Gastrocnemius medialis (tissue), 4 donors: ENCODE results near the gene TK1. TPM values are rescaled to one million over a fixed set of nuclear protein-coding genes. Genes with fewer than 3 reads are reported as not detected.
A peak's percentile ranks its signal among the peaks of the same experiment; 100 is the strongest.

Source experiments
- ATAC-seq, 2 donors: fragments of 150-250 bp; one replicate each; pipeline ENCODE4 v1.9.1; 2016
- DNase-seq, 2 donors: peaks; one replicate each; pipeline ENCODE4 v3.0.0-alpha.2; 2019
- H3K27ac ChIP-seq, 4 donors: fragments of 200-600 bp; sonication (generic); 1 replicate in 1 of 4; 2 replicates in 3 of 4; pipeline ENCODE4 v1.5.1; 2016 to 2018; ENCODE audit warnings: mild to moderate bottlenecking in 2 of 4, moderate library complexity in 1 of 4
- H3K27me3 ChIP-seq, 3 donors: fragments of 200-600 bp; sonication (generic) in 2 of 3; 1 replicate in 1 of 3; 2 replicates in 2 of 3; pipeline versions ENCODE4 v1.5.1 to v1.6.0; 2016 to 2019; ENCODE audit warnings: mild to moderate bottlenecking in 1 of 3, moderate library complexity in 1 of 3
- H3K36me3 ChIP-seq, 2 donors: fragments of 200-600 bp; sonication (generic) in 1 of 2; one replicate each; pipeline ENCODE4 v1.5.1; 2017 to 2018
- H3K4me1 ChIP-seq, 2 donors: fragments of 200-600 bp; sonication (generic) in 1 of 2; one replicate each; pipeline ENCODE4 v1.5.1; 2016 to 2017; ENCODE audit warnings: mild to moderate bottlenecking in 2 of 2
- H3K4me3 ChIP-seq, 4 donors: fragments of 200-600 bp; sonication (generic) in 3 of 4; 1 replicate in 1 of 4; 2 replicates in 3 of 4; pipeline ENCODE4 v1.5.1; 2016 to 2019; ENCODE audit warnings: mild to moderate bottlenecking in 2 of 4
- H3K9me3 ChIP-seq, 3 donors: fragments of 200-600 bp; sonication (generic) in 2 of 3; 1 replicate in 1 of 3; 2 replicates in 2 of 3; pipeline ENCODE4 v1.5.1; 2016 to 2019
- CTCF ChIP-seq, 5 experiments: fragments of 450-650 bp in 3 of 5; fragments of 200-600 bp in 2 of 5; sonication (generic) in 2 of 5; IDR thresholded peaks in 4 of 5; conservative IDR thresholded peaks in 1 of 5; 1 replicate in 4 of 5; 2 replicates in 1 of 5; pipeline ENCODE4 v1.5.1; 2016 to 2019; ENCODE audit warnings: antibody characterized with exemption in 5 of 5, mild to moderate bottlenecking in 3 of 5, moderate library complexity in 3 of 5
- POLR2A ChIP-seq, 2 donors: fragments of 450-650 bp; IDR thresholded peaks; one replicate each; pipeline ENCODE4 v1.6.1; 2017; ENCODE audit warnings: antibody characterized with exemption in 2 of 2, mild to moderate bottlenecking in 2 of 2, moderate library complexity in 2 of 2
- in situ Hi-C, 4 donors: fragments of 200-750 bp; cut with MboI; loops; one replicate each; pipeline versions ENCODE4 v1.15.0 to v1.8.0; 2017; ENCODE audit warnings: low sequenced_read_pairs in 4 of 4
- intact Hi-C: fragments of 100-400 bp; cut with DNase I; formaldehyde crosslinking; loops from one replicate; pipeline ENCODE4 v1.15.1; 2023; ENCODE audit warnings: low total_unique reads
- total RNA-seq, 4 donors: library from RNA; depleted of rRNA; stranded (reverse); fragments of >200 nt; gene quantifications; one replicate each; pipeline versions ENCODE4 v1.1.0 to v1.2.3, GENCODE V29; 2016

Gene TK1
- total RNA-seq, 4 donors from 2014 or later, result 0.22 to 2.1 (median 0.60) TPM

DNA sequence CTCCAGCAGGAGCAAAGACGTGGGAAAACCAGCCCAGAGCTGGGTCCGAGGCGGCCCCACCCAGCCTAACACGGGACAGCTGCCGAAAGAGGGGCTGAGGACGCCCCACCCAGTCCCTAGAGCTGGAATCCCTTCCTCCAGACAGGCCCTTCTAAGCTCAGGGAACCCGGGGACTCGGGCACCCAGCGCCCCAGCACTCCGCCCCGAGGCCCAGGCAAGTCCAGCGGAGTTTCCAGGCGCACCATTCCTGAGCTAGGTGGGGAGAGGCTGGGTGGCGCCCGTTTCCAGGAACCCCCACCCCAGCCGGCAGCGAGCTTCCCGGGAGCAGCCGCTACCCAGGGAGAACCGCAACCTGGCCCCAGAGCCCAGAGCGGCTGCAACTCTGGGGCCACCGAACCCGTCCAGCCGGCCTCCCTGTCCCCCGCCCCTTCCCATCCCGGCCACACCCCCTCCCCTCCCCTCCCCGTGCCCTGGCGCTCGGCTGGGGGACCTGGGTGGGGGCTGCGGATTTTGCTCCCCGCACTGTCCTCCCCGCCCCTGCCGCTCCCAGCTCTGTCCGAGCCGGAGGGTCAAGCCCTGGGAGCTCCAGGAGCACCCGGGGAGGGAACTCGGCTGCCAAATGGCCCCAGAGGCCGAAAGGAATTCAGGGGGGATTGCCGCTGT lies 58.8 kb downstream of the TK1 start:
- TF ChIP-seq POLR2A (IDR thresholded peaks at IDR 0.05), result no peak
- no peak for TF ChIP-seq CTCF (IDR thresholded peaks at IDR 0.05 in 4 of 5, conservative IDR thresholded peaks at IDR 0.05 in 1 of 5)
- H3K27ac ChIP-seq, result peak overlapping the region; percentile 0 to 73 (median 66)
- H3K9me3 ChIP-seq, result no peaks in the 10 kb centered on the region
- ATAC-seq (peak in 1 of 2 donors; percentile 2), DNase-seq (no peak)
- peaks cover 20 to 47% (median 40%) of the 10 kb centered on the region in 3 donors for H3K27me3 ChIP-seq
- H3K4me1 ChIP-seq, result peaks cover 5 to 31% of the 10 kb centered on the region in 2 donors
- intact Hi-C loops (no loop called here), in situ Hi-C loops (no loop called here)
- no peaks in the 10 kb centered on the region for H3K36me3 ChIP-seq
- H3K4me3 ChIP-seq, result peak overlapping the region; percentile 48 to 74 (median 62)

DNA sequence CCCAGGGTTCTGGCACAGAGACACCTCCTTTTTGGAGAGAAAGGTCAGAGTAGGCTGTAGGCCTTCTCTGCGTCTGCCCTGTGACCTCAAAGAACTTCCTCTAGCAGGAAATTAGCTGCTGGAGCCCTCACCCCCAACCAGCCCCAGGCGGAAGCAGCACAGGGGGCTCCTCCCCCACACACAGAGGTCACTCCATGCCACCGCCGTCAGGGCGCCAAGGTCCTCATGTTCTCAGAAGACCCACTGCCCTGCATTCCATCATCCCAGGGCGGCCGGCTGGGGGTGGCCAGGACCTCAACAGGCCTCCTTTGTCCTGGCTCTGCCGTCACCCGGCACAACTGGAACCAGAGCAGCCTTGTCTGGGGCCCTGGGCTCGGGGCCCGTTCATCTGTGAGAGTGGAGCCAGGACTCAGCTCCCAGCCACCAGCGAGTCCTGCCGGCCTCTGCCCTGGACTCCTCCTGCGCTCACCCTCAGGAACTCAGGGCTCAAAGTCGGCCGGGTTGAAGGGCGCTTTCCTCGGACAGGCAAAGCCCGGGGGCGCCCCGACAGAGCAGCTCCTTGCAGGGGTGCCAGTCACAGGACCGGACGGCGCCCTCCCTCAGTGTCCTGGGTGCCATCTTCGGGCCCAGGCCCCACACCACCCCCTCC lies 59.5 kb downstream of the TK1 start:
- Histone ChIP-seq H3K27ac (peak overlapping the region; percentile 0 to 73 (median 66)), H3K4me1 (peaks cover 5 to 30% of the 10 kb centered on the region in 2 donors), H3K36me3 (no peaks in the 10 kb centered on the region), H3K4me3 (peak overlapping the region; percentile 48 to 74 (median 62)), H3K27me3 (peaks cover 20 to 47% (median 39%) of the 10 kb centered on the region in 3 donors), H3K9me3 (no peaks in the 10 kb centered on the region)
- peak in 1 of 2 donors; percentile 44 for DNase-seq
- TF ChIP-seq CTCF (IDR thresholded peaks at IDR 0.05 in 4 of 5, conservative IDR thresholded peaks at IDR 0.05 in 1 of 5) (no peak), POLR2A (IDR thresholded peaks at IDR 0.05) (no peak)
- in situ Hi-C loops (no loop called here), intact Hi-C loops (no loop called here)
- peak; percentile 20 to 32 for ATAC-seq

- H3K27me3 ChIP-seq, result peaks cover 20 to 44% (median 34%) of the 10 kb centered on the region in 3 donors
- no peak for DNase-seq
- H3K9me3 ChIP-seq, result no peaks in the 10 kb centered on the region
- intact Hi-C loops (no loop called here), in situ Hi-C loops (no loop called here)
- H3K27ac ChIP-seq, result peak overlapping the region; percentile 0 to 73 (median 66)
- no peak for TF ChIP-seq CTCF (IDR thresholded peaks at IDR 0.05 in 4 of 5, conservative IDR thresholded peaks at IDR 0.05 in 1 of 5)
- TF ChIP-seq POLR2A (IDR thresholded peaks at IDR 0.05), result no peak
- no peaks in the 10 kb centered on the region for H3K36me3 ChIP-seq
- peaks cover 5 to 25% of the 10 kb centered on the region in 2 donors for H3K4me1 ChIP-seq
- H3K4me3 ChIP-seq, result peak overlapping the region in 2 of 4 donors; percentile 59 to 66
- no peak for ATAC-seq
These were observed 60.0 kb downstream of the TK1 start for GRCh38 chr17:78126895-78127238.

GRCh38 chr17:78125976-78126894 lies 60.6 kb downstream of the TK1 start:
- no peak overlapping the region for H3K4me3 ChIP-seq
- no peak for TF ChIP-seq CTCF (IDR thresholded peaks at IDR 0.05 in 4 of 5, conservative IDR thresholded peaks at IDR 0.05 in 1 of 5)
- TF ChIP-seq POLR2A (IDR thresholded peaks at IDR 0.05), result no peak
- no peak for ATAC-seq
- peaks cover 5 to 24% of the 10 kb centered on the region in 2 donors for H3K4me1 ChIP-seq
- no peak for DNase-seq
- H3K27me3 ChIP-seq, result peaks cover 18 to 37% (median 27%) of the 10 kb centered on the region in 3 donors
- intact Hi-C loops (no loop called here), in situ Hi-C loops (no loop called here)
- H3K27ac ChIP-seq, result peak overlapping the region; percentile 7 to 73 (median 66)
- H3K9me3 ChIP-seq, result no peaks in the 10 kb centered on the region
- no peaks in the 10 kb centered on the region for H3K36me3 ChIP-seq
